Renal cortex interstitium (tissue), 11 donors: ENCODE measurements around the gene FXYD2. TPM values are rescaled to one million over a fixed set of nuclear protein-coding genes. Genes with fewer than 3 reads are reported as not detected.

ENCODE experiments used
- DNase-seq, 11 donors: peaks; one replicate each; pipeline ENCODE4 v3.0.0-alpha.2; 2013; ENCODE audit warnings: low read depth in 9 of 11, low spot score in 4 of 11; ENCODE audit errors: extremely low read depth in 1 of 11
- polyA plus RNA-seq, 3 donors: library from polyadenylated mRNA; unstranded; fragments of 120-200 nt; gene quantifications; one replicate each; pipeline ENCODE4 v1.2.1, GENCODE V29; 2013; ENCODE audit not compliant: insufficient read length in 3 of 3

The FXYD2 gene
- polyA plus RNA-seq, 3 donors: 363 to 550 (median 455) TPM

- DNase-seq: no peak
Observed at GRCh38 chr11:117842131-117842941, 17.8 kb upstream of the FXYD2 start.

- no peak for DNase-seq
Observed at GRCh38 chr11:117841551-117842031, 17.0 kb upstream of the FXYD2 start.

GRCh38 chr11:117840881-117841550 lies 16.5 kb upstream of the FXYD2 start:
- DNase-seq: no peak

- DNase-seq: no peak
Observed at GRCh38 chr11:117839936-117840813, 15.6 kb upstream of the FXYD2 start.

GRCh38 chr11:117839380-117839881 lies 14.9 kb upstream of the FXYD2 start:
- no peak for DNase-seq

- DNase-seq: no peak
Observed at GRCh38 chr11:117838901-117839300, 14.4 kb upstream of the FXYD2 start.

GRCh38 chr11:117837791-117838190 lies 13.2 kb upstream of the FXYD2 start:
- no peak for DNase-seq

GRCh38 chr11:117837070-117837776 lies 12.7 kb upstream of the FXYD2 start:
- no peak for DNase-seq

- DNase-seq: no peak
Observed at GRCh38 chr11:117836077-117836960, 11.8 kb upstream of the FXYD2 start.

- DNase-seq: no peak
Observed at GRCh38 chr11:117835576-117835975, 11.0 kb upstream of the FXYD2 start.

- no peak for DNase-seq
Observed at GRCh38 chr11:117834838-117835443, 10.4 kb upstream of the FXYD2 start.

- no peak for DNase-seq
Observed at GRCh38 chr11:117834068-117834810, 9.7 kb upstream of the FXYD2 start.

- peak in 4 of 11 donors; percentile 69 to 79 (median 76) for DNase-seq
Observed at GRCh38 chr11:117833401-117833891, 8.9 kb upstream of the FXYD2 start.

GRCh38 chr11:117832511-117832910 lies 8.0 kb upstream of the FXYD2 start:
- DNase-seq: no peak

- no peak for DNase-seq
Observed at GRCh38 chr11:117831661-117832415, 7.3 kb upstream of the FXYD2 start.
